ENCODE data around the gene MESP2. TPM values are rescaled to one million over a fixed set of nuclear protein-coding genes. Genes with fewer than 3 reads are reported as not detected.

The MESP2 gene
- total RNA-seq, 2 donors from 2014 or later, result 0.22 to 1.3 TPM

GRCh38 chr15:89802231-89802928, 26.2 kb downstream of the MESP2 start:
- Mint-ChIP-seq H3K27ac (no peak overlapping the region), H3K4me1 (no peaks in the 10 kb centered on the region), H3K4me3 (no peak overlapping the region), H3K9me3 (no peaks in the 10 kb centered on the region), H3K27me3 (ENCODE audit: insufficient read depth) (peaks cover 8% of the 10 kb centered on the region), H3K36me3 (ENCODE audit: low read depth) (no peaks in the 10 kb centered on the region)
- Histone ChIP-seq H3K4me1 (ENCODE audit: control insufficient read depth, insufficient read depth, low read length) (no peaks in the 10 kb centered on the region), H3K9ac (ENCODE audit: extremely low read depth, low read length, poor library complexity, severe bottlenecking) (no peak overlapping the region), H3K36me3 (ENCODE audit: control insufficient read depth, insufficient read depth, low read length) (no peaks in the 10 kb centered on the region), H3K4me3 (ENCODE audit: low read length) (no peak overlapping the region), H3K9me3 (ENCODE audit: control insufficient read depth, low read length) (no peaks in the 10 kb centered on the region), H3K27ac (ENCODE audit: low read depth, low read length) (no peak overlapping the region), H3K27me3 (ENCODE audit: control insufficient read depth, insufficient read depth, low read length, poor library complexity, severe bottlenecking) (no peaks in the 10 kb centered on the region)
- no peak for TF ChIP-seq CTCF (conservative IDR thresholded peaks at IDR 0.05)
- no peak for DNase-seq
- 86 to 89% methylated on average over 12 to 16 of the region's 16 CpGs for WGBS, 2 experiments (ENCODE audit: insufficient coverage in 1 of 2, insufficient read length in 1 of 2)

GRCh38 chr15:89802986-89803824, 27.1 kb downstream of the MESP2 start:
- no peak overlapping the region for H3K9ac ChIP-seq (ENCODE audit: extremely low read depth, low read length, poor library complexity, severe bottlenecking)
- H3K4me3 Mint-ChIP-seq, result no peak overlapping the region
- no peak overlapping the region for H3K4me3 ChIP-seq (ENCODE audit: low read length)
- TF ChIP-seq CTCF (conservative IDR thresholded peaks at IDR 0.05), result no peak
- peaks cover 3% of the 10 kb centered on the region for H3K4me1 Mint-ChIP-seq
- no peaks in the 10 kb centered on the region for H3K4me1 ChIP-seq (ENCODE audit: control insufficient read depth, insufficient read depth, low read length)
- no peaks in the 10 kb centered on the region for H3K36me3 ChIP-seq (ENCODE audit: control insufficient read depth, insufficient read depth, low read length)
- H3K36me3 Mint-ChIP-seq (ENCODE audit: low read depth), result no peaks in the 10 kb centered on the region
- peaks cover 10% of the 10 kb centered on the region for H3K27me3 Mint-ChIP-seq (ENCODE audit: insufficient read depth)
- no peak for DNase-seq
- H3K27ac Mint-ChIP-seq, result no peak overlapping the region
- no peaks in the 10 kb centered on the region for H3K27me3 ChIP-seq (ENCODE audit: control insufficient read depth, insufficient read depth, low read length, poor library complexity, severe bottlenecking)
- H3K9me3 ChIP-seq (ENCODE audit: control insufficient read depth, low read length), result no peaks in the 10 kb centered on the region
- H3K9me3 Mint-ChIP-seq, result no peaks in the 10 kb centered on the region
- H3K27ac ChIP-seq (ENCODE audit: low read depth, low read length), result no peak overlapping the region
- WGBS, 2 experiments (ENCODE audit: insufficient coverage in 1 of 2, insufficient read length in 1 of 2), result 93 to 98% methylated on average over 12 to 24 of the region's 24 CpGs

- H3K36me3 ChIP-seq (ENCODE audit: control insufficient read depth, insufficient read depth, low read length), result no peaks in the 10 kb centered on the region
- no peak overlapping the region for H3K27ac Mint-ChIP-seq
- WGBS, 2 experiments (ENCODE audit: insufficient coverage in 1 of 2, insufficient read length in 1 of 2), result 90 to 93% methylated on average over 20 to 29 of the region's 29 CpGs
- peaks cover 12% of the 10 kb centered on the region for H3K4me1 Mint-ChIP-seq
- no peak for DNase-seq
- no peaks in the 10 kb centered on the region for H3K9me3 ChIP-seq (ENCODE audit: control insufficient read depth, low read length)
- H3K9me3 Mint-ChIP-seq, result no peaks in the 10 kb centered on the region
- H3K27me3 Mint-ChIP-seq (ENCODE audit: insufficient read depth), result peaks cover 9% of the 10 kb centered on the region
- no peak overlapping the region for H3K4me3 ChIP-seq (ENCODE audit: low read length)
- no peaks in the 10 kb centered on the region for H3K27me3 ChIP-seq (ENCODE audit: control insufficient read depth, insufficient read depth, low read length, poor library complexity, severe bottlenecking)
- no peak overlapping the region for H3K27ac ChIP-seq (ENCODE audit: low read depth, low read length)
- no peak for TF ChIP-seq CTCF (conservative IDR thresholded peaks at IDR 0.05)
- no peak overlapping the region for H3K9ac ChIP-seq (ENCODE audit: extremely low read depth, low read length, poor library complexity, severe bottlenecking)
- H3K4me1 ChIP-seq (ENCODE audit: control insufficient read depth, insufficient read depth, low read length), result no peaks in the 10 kb centered on the region
- H3K4me3 Mint-ChIP-seq, result no peak overlapping the region
- no peaks in the 10 kb centered on the region for H3K36me3 Mint-ChIP-seq (ENCODE audit: low read depth)
Observed at GRCh38 chr15:89803941-89804800, 28.0 kb downstream of the MESP2 start.
